Measurements from ENCODE around the gene MYBBP1A.

DNA sequence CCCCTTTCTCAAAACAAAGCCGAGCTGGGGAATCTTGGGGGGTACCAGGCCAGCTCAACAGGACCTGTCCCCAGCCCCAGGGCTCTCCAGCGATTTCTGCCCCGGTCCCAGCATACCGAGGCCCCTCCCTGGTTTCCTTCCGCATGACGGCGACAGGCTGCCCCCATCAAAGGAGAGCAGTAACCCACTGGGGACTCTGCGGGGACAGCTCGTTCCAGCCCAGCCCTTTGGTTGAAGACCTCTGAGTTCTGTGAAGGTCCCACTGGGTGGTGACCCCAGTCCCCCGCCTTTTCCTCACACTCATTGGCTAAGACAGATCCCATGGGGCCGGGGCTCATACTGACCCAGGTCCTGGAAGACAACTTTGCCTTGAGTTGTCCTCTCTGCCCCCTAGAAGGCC, 33.2 kb upstream of the MYBBP1A start:
- TF ChIP-seq TAF15 (IDR thresholded peaks at IDR 0.05; ENCODE audit: low read depth, low read length, poor library complexity, severe bottlenecking) (no peak), MYC (CRISPR knock-in tag; IDR thresholded peaks at IDR 0.05; ENCODE audit: borderline replicate concordance) (no peak), EZH2 (conservative IDR thresholded peaks at IDR 0.05; ENCODE audit: low read depth, low read length) (no peak), ZSCAN29 (CRISPR knock-in tag; conservative IDR thresholded peaks at IDR 0.05) (no peak), HDAC6 (IDR thresholded peaks at IDR 0.05; ENCODE audit: low read depth, low read length) (no peak), EP300 (IDR thresholded peaks at IDR 0.05; ENCODE audit: low read depth in 2 of 2, low read length in 2 of 2) (no peak), EP300 (CRISPR knock-in tag; IDR thresholded peaks at IDR 0.05; ENCODE audit: borderline replicate concordance) (no peak), ELF1 (CRISPR knock-in tag; IDR thresholded peaks at IDR 0.05) (no peak), ATF2 (CRISPR knock-in tag; IDR thresholded peaks at IDR 0.05) (no peak), ZNF354B (CRISPR knock-in tag; IDR thresholded peaks at IDR 0.05) (no peak), HDAC2 (CRISPR knock-in tag; IDR thresholded peaks at IDR 0.05) (no peak), JUND (CRISPR knock-in tag; IDR thresholded peaks at IDR 0.05) (no peak), JUNB (CRISPR knock-in tag; IDR thresholded peaks at IDR 0.05; ENCODE audit: borderline replicate concordance) (no peak), ZBTB20 (CRISPR knock-in tag; IDR thresholded peaks at IDR 0.05; ENCODE audit: borderline replicate concordance, low read depth) (no peak)
- TF ChIP-seq, protein P1, sequence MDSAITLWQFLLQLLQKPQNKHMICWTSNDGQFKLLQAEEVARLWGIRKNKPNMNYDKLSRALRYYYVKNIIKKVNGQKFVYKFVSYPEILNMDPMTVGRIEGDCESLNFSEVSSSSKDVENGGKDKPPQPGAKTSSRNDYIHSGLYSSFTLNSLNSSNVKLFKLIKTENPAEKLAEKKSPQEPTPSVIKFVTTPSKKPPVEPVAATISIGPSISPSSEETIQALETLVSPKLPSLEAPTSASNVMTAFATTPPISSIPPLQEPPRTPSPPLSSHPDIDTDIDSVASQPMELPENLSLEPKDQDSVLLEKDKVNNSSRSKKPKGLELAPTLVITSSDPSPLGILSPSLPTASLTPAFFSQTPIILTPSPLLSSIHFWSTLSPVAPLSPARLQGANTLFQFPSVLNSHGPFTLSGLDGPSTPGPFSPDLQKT (CRISPR knock-in tag; IDR thresholded peaks at IDR 0.05; ENCODE audit: borderline replicate concordance) = no peak
